ENCODE measurements around the gene ABTB1. TPM values are rescaled to one million over a fixed set of nuclear protein-coding genes. Genes with fewer than 3 reads are reported as not detected.

The ABTB1 gene
- total RNA-seq, 1 experiment from 2014 or later: 3.6 TPM

GRCh38 chr3:127637971-127638370 lies 34.8 kb upstream of the ABTB1 start:
- DNase-seq (no peak), ATAC-seq (no peak)
- ChIA-PET POLR2A (ENCODE audit: unreplicated experiment) (no interaction called here), CTCF (no interaction called here)
- Histone ChIP-seq H2AFZ (ENCODE audit: low read length) (no peak overlapping the region), H3K9ac (ENCODE audit: low read length) (no peak overlapping the region), H3K9me2 (replicated peaks; ENCODE audit: low read length) (no peaks in the 10 kb centered on the region), H3K36me3 (ENCODE audit: low read depth, low read length) (no peaks in the 10 kb centered on the region), H3K9me3 (ENCODE audit: low read length) (no peaks in the 10 kb centered on the region), H3K27me3 (ENCODE audit: low read length) (no peaks in the 10 kb centered on the region), H3K4me2 (ENCODE audit: low read length) (no peak overlapping the region), H3K27ac (ENCODE audit: low read length) (no peak overlapping the region), H4K20me1 (ENCODE audit: low read length) (no peaks in the 10 kb centered on the region), H3F3A (ENCODE audit: low read length, unreplicated experiment) (no peaks in the 10 kb centered on the region), H3K4me1 (ENCODE audit: insufficient read depth, low read length) (no peaks in the 10 kb centered on the region), H3K4me3 (ENCODE audit: low read length) (no peak overlapping the region), H3K79me2 (ENCODE audit: low read length) (no peaks in the 10 kb centered on the region)
- TF ChIP-seq EZH2 (IDR thresholded peaks at IDR 0.05; ENCODE audit: low read length, unreplicated experiment) (no peak), CTCF (conservative IDR thresholded peaks at IDR 0.05; ENCODE audit: low read depth, low read length) (no peak), EZH2phosphoT487 (IDR thresholded peaks at IDR 0.05; ENCODE audit: borderline replicate concordance, low read length) (no peak)
- no TSS peak for BruUV-seq (replicated peaks)
- intact Hi-C loops (cut with micrococcal nuclease): no loop called here

GRCh38 chr3:127639173-127640041 lies 33.3 kb upstream of the ABTB1 start:
- peak; percentile 53 for ATAC-seq
- H3F3A ChIP-seq (ENCODE audit: low read length, unreplicated experiment): no peaks in the 10 kb centered on the region
- peak; percentile 37 for DNase-seq
- ChIA-PET CTCF (no interaction called here), POLR2A (ENCODE audit: unreplicated experiment) (no interaction called here)
- H2AFZ ChIP-seq (ENCODE audit: low read length): no peak overlapping the region
- TF ChIP-seq EZH2phosphoT487 (IDR thresholded peaks at IDR 0.05; ENCODE audit: borderline replicate concordance, low read length) (no peak), CTCF (conservative IDR thresholded peaks at IDR 0.05; ENCODE audit: low read depth, low read length) (no peak), EZH2 (IDR thresholded peaks at IDR 0.05; ENCODE audit: low read length, unreplicated experiment) (no peak)
- H3K27me3 ChIP-seq (ENCODE audit: low read length): no peaks in the 10 kb centered on the region
- no peak overlapping the region for H3K9ac ChIP-seq (ENCODE audit: low read length)
- no peaks in the 10 kb centered on the region for H3K36me3 ChIP-seq (ENCODE audit: low read depth, low read length)
- H3K4me2 ChIP-seq (ENCODE audit: low read length): no peak overlapping the region
- no peaks in the 10 kb centered on the region for H3K9me3 ChIP-seq (ENCODE audit: low read length)
- H4K20me1 ChIP-seq (ENCODE audit: low read length): no peaks in the 10 kb centered on the region
- no peak overlapping the region for H3K4me3 ChIP-seq (ENCODE audit: low read length)
- no peaks in the 10 kb centered on the region for H3K4me1 ChIP-seq (ENCODE audit: insufficient read depth, low read length)
- no peaks in the 10 kb centered on the region for H3K79me2 ChIP-seq (ENCODE audit: low read length)
- no peak overlapping the region for H3K27ac ChIP-seq (ENCODE audit: low read length)
- intact Hi-C loops (cut with micrococcal nuclease): no loop called here
- no peaks in the 10 kb centered on the region for H3K9me2 ChIP-seq (replicated peaks; ENCODE audit: low read length)
- BruUV-seq (replicated peaks): no TSS peak

- H3K4me1 ChIP-seq (ENCODE audit: insufficient read depth, low read length): no peaks in the 10 kb centered on the region
- TF ChIP-seq CTCF (conservative IDR thresholded peaks at IDR 0.05; ENCODE audit: low read depth, low read length) (no peak), EZH2phosphoT487 (IDR thresholded peaks at IDR 0.05; ENCODE audit: borderline replicate concordance, low read length) (no peak), EZH2 (IDR thresholded peaks at IDR 0.05; ENCODE audit: low read length, unreplicated experiment) (no peak)
- H3K4me2 ChIP-seq (ENCODE audit: low read length): no peak overlapping the region
- ATAC-seq (no peak), DNase-seq (no peak)
- POLR2A ChIA-PET (ENCODE audit: unreplicated experiment): no interaction called here
- no peak overlapping the region for H3K9ac ChIP-seq (ENCODE audit: low read length)
- no peaks in the 10 kb centered on the region for H4K20me1 ChIP-seq (ENCODE audit: low read length)
- no peak overlapping the region for H3K27ac ChIP-seq (ENCODE audit: low read length)
- H3K27me3 ChIP-seq (ENCODE audit: low read length): no peaks in the 10 kb centered on the region
- no TSS peak for BruUV-seq (replicated peaks)
- H3K4me3 ChIP-seq (ENCODE audit: low read length): no peak overlapping the region
- no peaks in the 10 kb centered on the region for H3K9me2 ChIP-seq (replicated peaks; ENCODE audit: low read length)
- CTCF ChIA-PET: no interaction called here
- no peaks in the 10 kb centered on the region for H3K36me3 ChIP-seq (ENCODE audit: low read depth, low read length)
- intact Hi-C loops (cut with micrococcal nuclease): no loop called here
- no peak overlapping the region for H2AFZ ChIP-seq (ENCODE audit: low read length)
- no peaks in the 10 kb centered on the region for H3K79me2 ChIP-seq (ENCODE audit: low read length)
- H3K9me3 ChIP-seq (ENCODE audit: low read length): no peaks in the 10 kb centered on the region
- no peaks in the 10 kb centered on the region for H3F3A ChIP-seq (ENCODE audit: low read length, unreplicated experiment)
These were observed 32.8 kb upstream of the ABTB1 start for GRCh38 chr3:127640042-127640355.
